ENCODE data around the gene MYRIP. TPM values are rescaled to one million over a fixed set of nuclear protein-coding genes. Genes with fewer than 3 reads are reported as not detected.

MYRIP gene
- total RNA-seq, 4 donors from 2014 or later = 1.6 to 7.1 (median 3.6) TPM

- Histone ChIP-seq H3K9me3 (no peaks in the 10 kb centered on the region), H3K36me3 (no peaks in the 10 kb centered on the region), H3K4me1 (peaks cover 5 to 7% of the 10 kb centered on the region in 2 donors), H3K27me3 (no peaks in the 10 kb centered on the region), H3K4me3 (replicated peaks in 1 of 3) (no peak overlapping the region), H3K27ac (peak overlapping the region in 1 of 3 donors; percentile 14)
- intact Hi-C loops (cut with DNase I) = no loop called here
- no peak for TF ChIP-seq POLR2A (IDR thresholded peaks at IDR 0.05)
- no peak for TF ChIP-seq CTCF (IDR thresholded peaks at IDR 0.05)
- DNase-seq = no peak
- WGBS, 2 donors = 63 to 64% methylated on average over 9 of the region's 9 CpGs
Observed at GRCh38 chr3:40097131-40098117, 288.0 kb downstream of the MYRIP start.

- intact Hi-C loops (cut with DNase I) = no loop called here
- Histone ChIP-seq H3K27ac (no peak overlapping the region), H3K4me3 (replicated peaks in 1 of 3) (no peak overlapping the region), H3K4me1 (peaks cover 5 to 7% of the 10 kb centered on the region in 2 donors), H3K9me3 (no peaks in the 10 kb centered on the region), H3K36me3 (no peaks in the 10 kb centered on the region), H3K27me3 (no peaks in the 10 kb centered on the region)
- no peak for DNase-seq
- TF ChIP-seq POLR2A (IDR thresholded peaks at IDR 0.05) (no peak), CTCF (IDR thresholded peaks at IDR 0.05) (no peak)
Observed at GRCh38 chr3:40098261-40098759, 288.9 kb downstream of the MYRIP start.

- H3K4me1 ChIP-seq = peaks cover 5 to 7% of the 10 kb centered on the region in 2 donors
- intact Hi-C loops (cut with DNase I) = no loop called here
- H3K27ac ChIP-seq = no peak overlapping the region
- no peak overlapping the region for H3K4me3 ChIP-seq (replicated peaks in 1 of 3)
- WGBS, 2 donors = 85 to 87% methylated on average over 7 of the region's 7 CpGs
- H3K36me3 ChIP-seq = no peaks in the 10 kb centered on the region
- DNase-seq = no peak
- no peaks in the 10 kb centered on the region for H3K27me3 ChIP-seq
- TF ChIP-seq POLR2A (IDR thresholded peaks at IDR 0.05) (no peak), CTCF (IDR thresholded peaks at IDR 0.05) (no peak)
- no peaks in the 10 kb centered on the region for H3K9me3 ChIP-seq
Observed at GRCh38 chr3:40099871-40100270, 290.5 kb downstream of the MYRIP start.

GRCh38 chr3:40102182-40102581, 292.8 kb downstream of the MYRIP start:
- intact Hi-C loops (cut with DNase I) = no loop called here
- Histone ChIP-seq H3K4me3 (replicated peaks in 1 of 3) (no peak overlapping the region), H3K9me3 (no peaks in the 10 kb centered on the region), H3K36me3 (no peaks in the 10 kb centered on the region), H3K4me1 (no peaks in the 10 kb centered on the region), H3K27ac (no peak overlapping the region), H3K27me3 (no peaks in the 10 kb centered on the region)
- no peak for TF ChIP-seq POLR2A (IDR thresholded peaks at IDR 0.05)
- TF ChIP-seq CTCF (IDR thresholded peaks at IDR 0.05) = no peak
- no peak for DNase-seq

GRCh38 chr3:40103829-40104228, 294.4 kb downstream of the MYRIP start:
- H3K27me3 ChIP-seq = no peaks in the 10 kb centered on the region
- no peaks in the 10 kb centered on the region for H3K9me3 ChIP-seq
- no peaks in the 10 kb centered on the region for H3K4me1 ChIP-seq
- no peak for TF ChIP-seq CTCF (IDR thresholded peaks at IDR 0.05)
- TF ChIP-seq POLR2A (IDR thresholded peaks at IDR 0.05) = no peak
- no peak overlapping the region for H3K4me3 ChIP-seq (replicated peaks in 1 of 3)
- H3K36me3 ChIP-seq = no peaks in the 10 kb centered on the region
- no peak overlapping the region for H3K27ac ChIP-seq
- intact Hi-C loops (cut with DNase I) = no loop called here
- DNase-seq = no peak

Data from thyroid gland (tissue), 4 donors.